Sigmoid colon (tissue), 4 donors: ENCODE measurements around the gene GPR150.

Source experiments
- CTCF ChIP-seq, 4 experiments: fragments of 450-650 bp in 3 of 4; fragments of 200-600 bp in 1 of 4; IDR thresholded peaks; one replicate each; pipeline ENCODE4 v1.5.1; 2016 to 2019; ENCODE audit warnings: antibody characterized with exemption in 4 of 4, mild to moderate bottlenecking in 3 of 4, moderate library complexity in 2 of 4
- EP300 ChIP-seq, 4 donors: sonication (generic); formaldehyde crosslinking; IDR thresholded peaks; one replicate each; pipeline ENCODE4 v1.6.1; 2017; ENCODE audit warnings: antibody characterized with exemption in 4 of 4

DNA sequence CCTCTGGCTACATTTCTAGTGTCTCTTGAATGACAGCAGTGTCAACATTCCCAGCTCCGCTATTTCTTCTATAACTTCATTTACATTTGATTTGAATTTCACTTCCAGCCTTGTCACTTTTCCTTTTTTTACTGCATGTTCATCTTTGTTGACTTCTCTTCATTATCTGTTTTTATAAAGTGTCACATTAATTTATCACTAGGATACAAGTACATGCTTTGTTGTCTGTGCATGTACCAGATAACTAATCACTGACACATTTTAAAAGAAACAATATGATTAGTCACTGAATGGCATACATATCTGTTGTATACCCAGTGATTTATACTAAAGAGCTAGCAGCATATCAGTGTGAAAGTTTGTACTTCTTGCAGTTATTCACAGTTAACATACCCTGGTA, 35.9 kb upstream of the GPR150 start:
- TF ChIP-seq CTCF (IDR thresholded peaks at IDR 0.05), result no peak
- TF ChIP-seq EP300 (IDR thresholded peaks at IDR 0.05), result no peak
